H9 (cell line): ENCODE measurements around the gene INPP5F. TPM values are rescaled to one million over a fixed set of nuclear protein-coding genes. Genes with fewer than 3 reads are reported as not detected.
A peak's percentile ranks its signal among the peaks of the same experiment; 100 is the strongest.

Experiments
- DNase-seq: peaks from one replicate; pipeline ENCODE4 v3.0.0-alpha.2; 2017
- H2AFZ ChIP-seq: one replicate; pipeline ENCODE4 v1.6.1; 2013; ENCODE audit warnings: mild to moderate bottlenecking, low read length, control low read depth, moderate library complexity
- H2AK5ac ChIP-seq: 2 replicates; pipeline ENCODE4 v1.6.1; 2013; ENCODE audit warnings: low read length, control low read depth, mixed read lengths; ENCODE audit not compliant: insufficient read length
- H2BK120ac ChIP-seq: one replicate; pipeline ENCODE4 v1.6.1; 2013; ENCODE audit warnings: low read depth, mild to moderate bottlenecking, low read length, control low read depth, inconsistent platforms; ENCODE audit not compliant: poor library complexity, severe bottlenecking
- H2BK12ac ChIP-seq: 2 replicates; pipeline ENCODE4 v1.6.1; 2013; ENCODE audit warnings: low read length, control low read depth, mixed read lengths, low read depth; ENCODE audit not compliant: insufficient read length
- H2BK15ac ChIP-seq: 2 replicates; pipeline ENCODE4 v1.6.1; 2013; ENCODE audit warnings: low read depth, low read length, control low read depth
- H2BK20ac ChIP-seq: one replicate; pipeline ENCODE4 v1.6.1; 2013; ENCODE audit warnings: low read depth, mild to moderate bottlenecking, low read length, control low read depth, inconsistent platforms; ENCODE audit not compliant: poor library complexity, severe bottlenecking
- H2BK5ac ChIP-seq: 2 replicates; pipeline ENCODE4 v1.6.1; 2013; ENCODE audit warnings: low read length, control low read depth, mixed read lengths; ENCODE audit not compliant: insufficient read length
- H3K14ac ChIP-seq: 2 replicates; pipeline ENCODE4 v1.6.1; 2013; ENCODE audit warnings: low read length, control low read depth; ENCODE audit not compliant: insufficient read depth
- H3K18ac ChIP-seq: 2 replicates; pipeline ENCODE4 v1.6.1; 2013; ENCODE audit warnings: low read depth, mild to moderate bottlenecking, mixed read lengths, low read length, control low read depth; ENCODE audit not compliant: insufficient read length
- H3K23ac ChIP-seq: 2 replicates; pipeline ENCODE4 v1.6.1; 2013; ENCODE audit warnings: low read length, control low read depth, mixed read lengths, low read depth; ENCODE audit not compliant: insufficient read length
- H3K23me2 ChIP-seq: 2 replicates; pipeline ENCODE4 v1.6.1; 2013; ENCODE audit warnings: low read depth, mild to moderate bottlenecking, mixed read lengths, low read length, control low read depth; ENCODE audit not compliant: insufficient read length, poor library complexity, severe bottlenecking
- H3K27ac ChIP-seq: 2 replicates; pipeline ENCODE4 v1.5.1; 2013; ENCODE audit warnings: low read length, control low read depth, mixed read lengths, low read depth; ENCODE audit not compliant: insufficient read length
- H3K27me3 ChIP-seq: 2 replicates; pipeline ENCODE4 v1.6.1; 2013; ENCODE audit warnings: low read length, control low read depth, inconsistent platforms; ENCODE audit not compliant: insufficient read depth
- H3K4ac ChIP-seq: 2 replicates; pipeline ENCODE4 v1.6.1; 2013; ENCODE audit warnings: low read depth, mild to moderate bottlenecking, control low read depth, inconsistent platforms, low read length, moderate library complexity
- H3K4me1 ChIP-seq: 2 replicates; pipeline ENCODE4 v1.6.1; 2013; ENCODE audit warnings: low read length, control low read depth, inconsistent platforms; ENCODE audit not compliant: insufficient read depth
- H3K4me2 ChIP-seq: 2 replicates; pipeline ENCODE4 v1.6.1; 2013; ENCODE audit warnings: low read length, control low read depth, mixed read lengths; ENCODE audit not compliant: insufficient read length, insufficient read depth
- H3K56ac ChIP-seq: 2 replicates; pipeline ENCODE4 v1.6.1; 2013; ENCODE audit warnings: low read depth, mild to moderate bottlenecking, mixed read lengths, low read length, control low read depth; ENCODE audit not compliant: insufficient read length
- H3K79me1 ChIP-seq: 2 replicates; pipeline ENCODE4 v1.6.1; 2013; ENCODE audit warnings: low read depth, mild to moderate bottlenecking, moderate library complexity, low read length, control low read depth, inconsistent platforms; ENCODE audit not compliant: insufficient read depth, poor library complexity, severe bottlenecking
- H3K79me2 ChIP-seq: 2 replicates; pipeline ENCODE4 v1.6.1; 2013; ENCODE audit warnings: low read length, control low read depth, inconsistent platforms; ENCODE audit not compliant: insufficient read depth
- H3K9ac ChIP-seq: 2 replicates; pipeline ENCODE4 v1.6.1; 2013; ENCODE audit warnings: low read length, control low read depth, mixed read lengths; ENCODE audit not compliant: insufficient read length; ENCODE audit errors: extremely low read depth
- H3K9me3 ChIP-seq: one replicate; pipeline ENCODE4 v1.6.1; 2013; ENCODE audit warnings: low read depth, low read length, inconsistent platforms; ENCODE audit not compliant: control insufficient read depth
- H3T11ph ChIP-seq: one replicate; pipeline ENCODE4 v1.6.1; 2013; ENCODE audit warnings: mild to moderate bottlenecking, low read length, control low read depth, inconsistent platforms
- H4K20me1 ChIP-seq: one replicate; pipeline ENCODE4 v1.6.1; 2013; ENCODE audit not compliant: control insufficient read depth, insufficient read length, insufficient read depth
- H4K5ac ChIP-seq: 2 replicates; pipeline ENCODE4 v1.6.1; 2013; ENCODE audit warnings: low read depth, mild to moderate bottlenecking, mixed read lengths, low read length, control low read depth; ENCODE audit not compliant: insufficient read length
- H4K8ac ChIP-seq: replicated peaks from 2 replicates; pipeline ENCODE4 v1.6.1; 2013; ENCODE audit warnings: low read length, control low read depth, mixed read lengths, low read depth; ENCODE audit not compliant: insufficient read length
- H4K91ac ChIP-seq: 2 replicates; pipeline ENCODE4 v1.6.1; 2013; ENCODE audit warnings: low read depth, mild to moderate bottlenecking, moderate library complexity, mixed read lengths, low read length, control low read depth; ENCODE audit not compliant: insufficient read length
- H3K27ac Mint-ChIP-seq, 3 experiments: 2 replicates in 2 of 3; 3 replicates in 1 of 3; pipeline ENCODE4 v1.8.0; 2020 to 2021; ENCODE audit warnings: mixed read lengths in 3 of 3, mild to moderate bottlenecking in 1 of 3, moderate library complexity in 1 of 3
- H3K27me3 Mint-ChIP-seq: 2 replicates; pipeline ENCODE4 v1.8.0; 2021; ENCODE audit warnings: low read depth, mild to moderate bottlenecking, moderate library complexity, mixed read lengths
- H3K36me3 Mint-ChIP-seq, 3 experiments: 2 replicates in 2 of 3; 3 replicates in 1 of 3; pipeline ENCODE4 v1.8.0; 2020 to 2021; ENCODE audit warnings: low read depth in 3 of 3, mixed read lengths in 3 of 3; ENCODE audit not compliant: insufficient read depth in 1 of 3
- H3K4me1 Mint-ChIP-seq, 2 experiments: 2 replicates each; pipeline ENCODE4 v1.8.0; 2020; ENCODE audit warnings: mixed read lengths in 2 of 2
- H3K4me3 Mint-ChIP-seq, 2 experiments: 2 replicates in 1 of 2; 3 replicates in 1 of 2; pipeline ENCODE4 v1.8.0; 2020 to 2021; ENCODE audit warnings: mild to moderate bottlenecking in 2 of 2, mixed read lengths in 2 of 2, moderate library complexity in 1 of 2
- H3K9me3 Mint-ChIP-seq, 2 experiments: 2 replicates in 1 of 2; 3 replicates in 1 of 2; pipeline ENCODE4 v1.8.0; 2020; ENCODE audit warnings: mild to moderate bottlenecking in 2 of 2, mixed read lengths in 2 of 2, moderate library complexity in 1 of 2
- WGBS: extraction: QIAGEN DNeasy Blood & Tissue Kit; methylation state at CpG from one replicate; pipeline ENCODE4 v1.1.7; 2013; ENCODE audit warnings: missing lambda C conversion rate, low lambda C conversion rate, mixed read lengths; ENCODE audit not compliant: insufficient read length; ENCODE audit errors: extremely low coverage; 5-methylcytosine and 5-hydroxymethylcytosine counted together
- total RNA-seq: library from RNA; stranded (reverse); gene quantifications from 2 replicates; pipeline ENCODE4 v1.2.1, GENCODE V29; 2021
- TF ChIP-seq, protein P1 (sequence below): fragments of 200-600 bp; sonication (generic); conservative IDR thresholded peaks from 3 replicates; pipeline ENCODE4 v1.8.0; 2021; ENCODE audit warnings: antibody characterized with exemption, mild to moderate bottlenecking

INPP5F gene
- total RNA-seq, 1 experiment from 2014 or later = 108 TPM

DNA sequence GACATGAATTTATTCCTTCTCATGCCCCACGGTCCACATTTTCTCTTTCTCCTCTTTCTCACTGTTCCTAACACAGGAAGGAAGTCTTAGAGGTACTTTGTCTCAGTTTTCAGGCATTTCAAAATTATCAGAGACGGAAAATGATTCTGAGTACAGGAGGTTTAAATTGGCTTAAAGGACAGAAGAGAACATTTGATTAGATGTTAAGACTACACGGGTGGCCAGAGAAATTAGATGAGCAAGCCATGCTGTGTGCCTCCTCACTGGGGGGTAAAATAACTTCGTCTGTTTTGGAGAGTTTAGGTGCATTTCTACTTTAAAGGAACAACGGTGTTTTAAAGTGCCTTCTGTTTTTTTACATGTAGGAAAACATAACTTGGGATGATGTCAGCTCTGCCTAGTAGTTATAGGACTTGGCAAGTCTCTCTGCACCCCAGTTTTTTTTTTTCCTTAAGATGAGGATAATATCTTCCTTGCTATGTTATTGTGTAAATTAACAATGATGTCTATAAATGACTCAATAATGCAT is 79.9 kb downstream of the INPP5F start:
- Mint-ChIP-seq H3K4me3 (no peak overlapping the region), H3K4me1 (no peaks in the 10 kb centered on the region), H3K27ac (peak overlapping the region in 1 of 3 experiments; percentile 13; a peak in 1 of 7 replicates), H3K36me3 (peaks cover 0 to 10% (median 7%) of the 10 kb centered on the region in 3 experiments; a peak in 4 of 7 replicates), H3K9me3 (no peaks in the 10 kb centered on the region), H3K27me3 (no peaks in the 10 kb centered on the region)
- Histone ChIP-seq H3K79me2 (no peaks in the 10 kb centered on the region), H3K27me3 (no peaks in the 10 kb centered on the region), H4K20me1 (no peaks in the 10 kb centered on the region), H3K4me1 (no peaks in the 10 kb centered on the region), H3K79me1 (no peaks in the 10 kb centered on the region), H2BK120ac (no peak overlapping the region), H3K56ac (no peak overlapping the region), H2AK5ac (no peak overlapping the region), H3K9me3 (no peaks in the 10 kb centered on the region), H4K91ac (no peak overlapping the region), H2AFZ (no peak overlapping the region), H2BK12ac (no peak overlapping the region), H2BK15ac (no peak overlapping the region), H4K8ac (no peak overlapping the region), H3K4ac (no peak overlapping the region), H3K9ac (no peak overlapping the region), H2BK20ac (no peak overlapping the region), H2BK5ac (no peak overlapping the region), H3K27ac (no peak overlapping the region), H3K18ac (no peak overlapping the region), H3K23ac (no peak overlapping the region), H3K23me2 (no peaks in the 10 kb centered on the region), H3K4me2 (no peak overlapping the region), H3T11ph (no peak overlapping the region), H4K5ac (no peak overlapping the region), H3K14ac (no peak overlapping the region)
- TF ChIP-seq, protein P1, sequence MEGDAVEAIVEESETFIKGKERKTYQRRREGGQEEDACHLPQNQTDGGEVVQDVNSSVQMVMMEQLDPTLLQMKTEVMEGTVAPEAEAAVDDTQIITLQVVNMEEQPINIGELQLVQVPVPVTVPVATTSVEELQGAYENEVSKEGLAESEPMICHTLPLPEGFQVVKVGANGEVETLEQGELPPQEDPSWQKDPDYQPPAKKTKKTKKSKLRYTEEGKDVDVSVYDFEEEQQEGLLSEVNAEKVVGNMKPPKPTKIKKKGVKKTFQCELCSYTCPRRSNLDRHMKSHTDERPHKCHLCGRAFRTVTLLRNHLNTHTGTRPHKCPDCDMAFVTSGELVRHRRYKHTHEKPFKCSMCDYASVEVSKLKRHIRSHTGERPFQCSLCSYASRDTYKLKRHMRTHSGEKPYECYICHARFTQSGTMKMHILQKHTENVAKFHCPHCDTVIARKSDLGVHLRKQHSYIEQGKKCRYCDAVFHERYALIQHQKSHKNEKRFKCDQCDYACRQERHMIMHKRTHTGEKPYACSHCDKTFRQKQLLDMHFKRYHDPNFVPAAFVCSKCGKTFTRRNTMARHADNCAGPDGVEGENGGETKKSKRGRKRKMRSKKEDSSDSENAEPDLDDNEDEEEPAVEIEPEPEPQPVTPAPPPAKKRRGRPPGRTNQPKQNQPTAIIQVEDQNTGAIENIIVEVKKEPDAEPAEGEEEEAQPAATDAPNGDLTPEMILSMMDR = no peak
- WGBS = no CpG with 5 or more reads among the region's 5 CpGs
- DNase-seq = no peak
